K562 (cell line): Measurements from ENCODE around the gene LRRC71. TPM values are rescaled to one million over a fixed set of nuclear protein-coding genes. Genes with fewer than 3 reads are reported as not detected.

Source experiments
- BDP1 ChIP-seq: IDR thresholded peaks from 3 replicates; pipeline ENCODE4 v1.6.1; 2011; ENCODE audit not compliant: insufficient read length, insufficient read depth
- CBFA2T3 ChIP-seq: fragments of 450-650 bp; IDR thresholded peaks from 2 replicates; pipeline ENCODE4 v1.6.1; 2017
- CBX2 ChIP-seq: fragments of 200-600 bp; sonication (generic); IDR thresholded peaks from one replicate; pipeline ENCODE4 v1.6.1; 2012; ENCODE audit warnings: mild to moderate bottlenecking, low read length, inconsistent platforms; ENCODE audit not compliant: insufficient read depth, poor library complexity, severe bottlenecking
- CREB1 ChIP-seq, 2 experiments: sonication (generic) in 1 of 2; formaldehyde crosslinking in 1 of 2; IDR thresholded peaks; 2 replicates each; pipeline versions ENCODE4 v1.6.1 to v1.8.0; 2012 to 2022; ENCODE audit warnings: inconsistent platforms in 1 of 2, mild to moderate bottlenecking in 1 of 2, missing genetic modification reagents in 1 of 2, moderate library complexity in 1 of 2
- DMBX1 ChIP-seq: fragments of 250-450 bp; sonication (Bioruptor Pico); IDR thresholded peaks from 2 replicates; pipeline ENCODE4 v1.8.0; 2022; ENCODE audit warnings: inconsistent platforms, mild to moderate bottlenecking, moderate library complexity, borderline replicate concordance
- EHMT2 ChIP-seq: fragments of 450-650 bp; IDR thresholded peaks from 2 replicates; pipeline ENCODE4 v1.6.1; 2018; ENCODE audit warnings: antibody characterized with exemption
- ESRRB ChIP-seq: fragments of 250-450 bp; sonication (Bioruptor Pico); IDR thresholded peaks from 2 replicates; pipeline ENCODE4 v1.5.0; 2020; ENCODE audit warnings: mild to moderate bottlenecking, moderate library complexity, borderline replicate concordance
- HDAC3 ChIP-seq: fragments of 450-650 bp; IDR thresholded peaks from 2 replicates; pipeline ENCODE4 v1.6.1; 2018; ENCODE audit warnings: borderline replicate concordance, mild to moderate bottlenecking, moderate library complexity; ENCODE audit not compliant: partially characterized antibody
- ILF3 ChIP-seq: fragments of 450-650 bp; IDR thresholded peaks from 2 replicates; pipeline ENCODE4 v1.6.1; 2018; ENCODE audit warnings: antibody characterized with exemption, mild to moderate bottlenecking, moderate library complexity, borderline replicate concordance
- KLF6 ChIP-seq: fragments of 250-450 bp; sonication (Bioruptor Pico); IDR thresholded peaks from 2 replicates; pipeline ENCODE4 v1.4.0; 2020; ENCODE audit warnings: mild to moderate bottlenecking, moderate library complexity, borderline replicate concordance
- MCM5 ChIP-seq: fragments of 450-650 bp; IDR thresholded peaks from 2 replicates; pipeline ENCODE4 v1.6.1; 2016; ENCODE audit warnings: low read depth
- MYNN ChIP-seq, 2 experiments: sonication (generic); formaldehyde crosslinking in 1 of 2; IDR thresholded peaks; 2 replicates each; pipeline versions ENCODE4 v1.5.0 to v1.6.1; 2016 to 2020; ENCODE audit warnings: antibody characterized with exemption in 1 of 2, missing genetic modification reagents in 1 of 2
- PHF8 ChIP-seq: fragments of 200-600 bp; sonication (generic); IDR thresholded peaks from 2 replicates; pipeline ENCODE4 v1.6.1; 2012; ENCODE audit warnings: mixed run types, mild to moderate bottlenecking, inconsistent platforms, low read length, moderate library complexity, borderline replicate concordance
- POLR2B ChIP-seq: fragments of 450-650 bp; IDR thresholded peaks from 2 replicates; pipeline ENCODE4 v1.6.1; 2018; ENCODE audit warnings: low read depth; ENCODE audit not compliant: partially characterized antibody
- RCOR1 ChIP-seq, 2 experiments: IDR thresholded peaks; 2 replicates each; pipeline ENCODE4 v1.6.1; 2012; ENCODE audit warnings: low read depth in 2 of 2, low read length in 2 of 2, borderline replicate concordance in 1 of 2, improper control_type of control experiment in 1 of 2
- RHOXF2B ChIP-seq: fragments of 250-450 bp; sonication (Bioruptor Pico); conservative IDR thresholded peaks from 2 replicates; pipeline ENCODE4 v1.5.1; 2021
- TRIM24 ChIP-seq, 2 experiments: fragments of 450-650 bp; IDR thresholded peaks; 2 replicates each; pipeline ENCODE4 v1.6.1; 2016
- ZNF668 ChIP-seq: fragments of 250-450 bp; sonication (Bioruptor Pico); IDR thresholded peaks from 2 replicates; pipeline ENCODE4 v1.8.0; 2022; ENCODE audit warnings: mild to moderate bottlenecking, inconsistent platforms
- ZNF699 ChIP-seq: fragments of 250-450 bp; sonication (Bioruptor Pico); IDR thresholded peaks from 2 replicates; pipeline ENCODE4 v1.8.0; 2021; ENCODE audit warnings: mild to moderate bottlenecking, moderate library complexity; ENCODE audit not compliant: insufficient replicate concordance
- ZNF830 ChIP-seq: fragments of 250-450 bp; sonication (Bioruptor Pico); IDR thresholded peaks from 2 replicates; pipeline ENCODE4 v1.5.0; 2021; ENCODE audit warnings: mild to moderate bottlenecking
- polyA plus RNA-seq, 8 experiments: library from polyadenylated mRNA; depleted of rRNA in 4 of 8; stranded (reverse) in 5 of 8; unstranded in 3 of 8; fragments of >200 nt; fragmentation: Nextera tagmentation in 2 of 8; fragmentation: Illumina TruSeq in 1 of 8; extraction: Ambion mirVana in 2 of 8; extraction: Trizol in 1 of 8; gene quantifications; 2 replicates each; pipeline versions ENCODE4 v1.2.1 to v1.2.3, GENCODE V29; 2011 to 2014; ENCODE audit warnings: inconsistent platforms in 1 of 8, missing spikeins in 1 of 8
- total RNA-seq, 7 experiments: library from RNA; depleted of rRNA in 6 of 7; stranded (reverse); fragments of >200 nt in 6 of 7; fragmentation: Illumina TruSeq in 2 of 7; extraction: Trizol in 2 of 7; gene quantifications; 2 replicates each; pipeline versions ENCODE4 v1.2.1 to v1.2.3, GENCODE V29; 2011 to 2021; ENCODE audit warnings: low replicate concordance in 1 of 7
- TF ChIP-seq, protein P1 (sequence below), 3 experiments: IDR thresholded peaks in 2 of 3; conservative IDR thresholded peaks in 1 of 3; 2 replicates each; pipeline ENCODE4 v1.5.1; 2011 to 2012; ENCODE audit warnings: low read length in 3 of 3, mild to moderate bottlenecking in 3 of 3, control low read depth in 2 of 3, improper control_type of control experiment in 1 of 3, inconsistent platforms in 1 of 3, low read depth in 1 of 3, mixed read lengths in 1 of 3, moderate library complexity in 1 of 3; ENCODE audit not compliant: insufficient read depth in 2 of 3
- TF ChIP-seq, protein P2 (sequence below): fragments of 450-650 bp; IDR thresholded peaks from 2 replicates; pipeline ENCODE4 v1.6.1; 2018; ENCODE audit warnings: mild to moderate bottlenecking, low read depth; ENCODE audit not compliant: partially characterized antibody
- TF ChIP-seq, protein P3 (sequence below): fragments of 250-450 bp; sonication (Bioruptor Pico); IDR thresholded peaks from 2 replicates; pipeline ENCODE4 v1.8.0; 2022; ENCODE audit warnings: moderate library complexity, mild to moderate bottlenecking, inconsistent platforms
- TF ChIP-seq, protein P4 (sequence below): sonication (generic); formaldehyde crosslinking; IDR thresholded peaks from 2 replicates; pipeline ENCODE4 v1.8.0; 2022; ENCODE audit warnings: missing genetic modification reagents, mild to moderate bottlenecking, borderline replicate concordance

LRRC71 gene
- total and polyA plus RNA-seq, 9 of the 15 experiments (the other 6 are each of a cell fraction or from before 2014, with no cell fraction given): 0.06 to 1.2 (median 0.51) TPM; not detected in 1

DNA sequence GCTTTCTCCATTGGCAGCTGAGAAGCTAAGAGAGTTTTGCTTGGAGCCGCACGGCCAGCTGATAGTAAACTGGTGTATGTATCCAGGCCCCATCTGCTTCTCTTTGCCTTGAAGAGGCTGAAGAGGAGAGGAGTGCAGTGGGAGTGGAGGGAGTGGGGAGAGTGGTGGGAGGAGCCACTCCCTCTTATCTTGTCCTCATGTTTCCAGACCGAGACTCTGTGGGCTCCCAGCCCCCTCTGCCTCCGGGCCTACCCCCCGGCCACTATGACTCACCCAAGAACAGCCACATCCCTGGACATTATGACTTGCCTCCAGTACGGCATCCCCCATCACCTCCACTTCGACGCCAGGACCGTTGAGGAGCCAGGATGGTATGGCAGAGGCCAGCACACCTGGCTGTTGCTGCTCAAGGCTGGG is 6.0 kb upstream of the LRRC71 start (continued):
- TF ChIP-seq ZNF699 (no peak), ILF3 (no peak), MYNN (IDR thresholded peaks at IDR 0.05) (peak; percentile 77), MYNN (CRISPR knock-in tag; IDR thresholded peaks at IDR 0.05) (no peak), CBFA2T3 (peak; percentile 81), PHF8 (no peak), ESRRB (CRISPR knock-in tag) (no peak), MCM5 (no peak), BDP1 (no peak), ZNF830 (CRISPR knock-in tag) (no peak), KLF6 (CRISPR knock-in tag) (no peak), POLR2B (peak; percentile 42), CREB1 (IDR thresholded peaks at IDR 0.05) (peak; percentile 31; the same call in 1 of the 2 replicates), CREB1 (CRISPR knock-in tag; IDR thresholded peaks at IDR 0.05) (no peak), CBX2 (no peak), HDAC3 (no peak), ZNF668 (no peak), RHOXF2B (no peak), EHMT2 (peak; percentile 86), TRIM24 (IDR thresholded peaks at IDR 0.05) (peak in 1 of 2 experiments; percentile 77; a peak in 1 of 4 replicates), DMBX1 (CRISPR knock-in tag) (no peak), RCOR1 (IDR thresholded peaks at IDR 0.05; ENCODE audit: borderline replicate concordance in 1 of 2, low read depth in 2 of 2, low read length in 2 of 2) (peak in 1 of 2 experiments; percentile 93; a peak in 3 of 4 replicates)
- TF ChIP-seq, protein P1, sequence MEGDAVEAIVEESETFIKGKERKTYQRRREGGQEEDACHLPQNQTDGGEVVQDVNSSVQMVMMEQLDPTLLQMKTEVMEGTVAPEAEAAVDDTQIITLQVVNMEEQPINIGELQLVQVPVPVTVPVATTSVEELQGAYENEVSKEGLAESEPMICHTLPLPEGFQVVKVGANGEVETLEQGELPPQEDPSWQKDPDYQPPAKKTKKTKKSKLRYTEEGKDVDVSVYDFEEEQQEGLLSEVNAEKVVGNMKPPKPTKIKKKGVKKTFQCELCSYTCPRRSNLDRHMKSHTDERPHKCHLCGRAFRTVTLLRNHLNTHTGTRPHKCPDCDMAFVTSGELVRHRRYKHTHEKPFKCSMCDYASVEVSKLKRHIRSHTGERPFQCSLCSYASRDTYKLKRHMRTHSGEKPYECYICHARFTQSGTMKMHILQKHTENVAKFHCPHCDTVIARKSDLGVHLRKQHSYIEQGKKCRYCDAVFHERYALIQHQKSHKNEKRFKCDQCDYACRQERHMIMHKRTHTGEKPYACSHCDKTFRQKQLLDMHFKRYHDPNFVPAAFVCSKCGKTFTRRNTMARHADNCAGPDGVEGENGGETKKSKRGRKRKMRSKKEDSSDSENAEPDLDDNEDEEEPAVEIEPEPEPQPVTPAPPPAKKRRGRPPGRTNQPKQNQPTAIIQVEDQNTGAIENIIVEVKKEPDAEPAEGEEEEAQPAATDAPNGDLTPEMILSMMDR (IDR thresholded peaks at IDR 0.05 in 2 of 3, conservative IDR thresholded peaks at IDR 0.05 in 1 of 3; ENCODE audit: insufficient read depth in 2 of 3, low read depth in 1 of 3, low read length in 3 of 3): no peak
- TF ChIP-seq, protein P2, sequence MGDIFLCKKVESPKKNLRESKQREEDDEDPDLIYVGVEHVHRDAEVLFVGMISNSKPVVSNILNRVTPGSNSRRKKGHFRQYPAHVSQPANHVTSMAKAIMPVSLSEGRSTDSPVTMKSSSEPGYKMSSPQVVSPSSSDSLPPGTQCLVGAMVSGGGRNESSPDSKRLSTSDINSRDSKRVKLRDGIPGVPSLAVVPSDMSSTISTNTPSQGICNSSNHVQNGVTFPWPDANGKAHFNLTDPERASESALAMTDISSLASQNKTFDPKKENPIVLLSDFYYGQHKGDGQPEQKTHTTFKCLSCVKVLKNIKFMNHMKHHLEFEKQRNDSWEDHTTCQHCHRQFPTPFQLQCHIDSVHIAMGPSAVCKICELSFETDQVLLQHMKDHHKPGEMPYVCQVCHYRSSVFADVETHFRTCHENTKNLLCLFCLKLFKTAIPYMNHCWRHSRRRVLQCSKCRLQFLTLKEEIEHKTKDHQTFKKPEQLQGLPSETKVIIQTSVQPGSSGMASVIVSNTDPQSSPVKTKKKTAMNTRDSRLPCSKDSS: no peak
- TF ChIP-seq, protein P3, sequence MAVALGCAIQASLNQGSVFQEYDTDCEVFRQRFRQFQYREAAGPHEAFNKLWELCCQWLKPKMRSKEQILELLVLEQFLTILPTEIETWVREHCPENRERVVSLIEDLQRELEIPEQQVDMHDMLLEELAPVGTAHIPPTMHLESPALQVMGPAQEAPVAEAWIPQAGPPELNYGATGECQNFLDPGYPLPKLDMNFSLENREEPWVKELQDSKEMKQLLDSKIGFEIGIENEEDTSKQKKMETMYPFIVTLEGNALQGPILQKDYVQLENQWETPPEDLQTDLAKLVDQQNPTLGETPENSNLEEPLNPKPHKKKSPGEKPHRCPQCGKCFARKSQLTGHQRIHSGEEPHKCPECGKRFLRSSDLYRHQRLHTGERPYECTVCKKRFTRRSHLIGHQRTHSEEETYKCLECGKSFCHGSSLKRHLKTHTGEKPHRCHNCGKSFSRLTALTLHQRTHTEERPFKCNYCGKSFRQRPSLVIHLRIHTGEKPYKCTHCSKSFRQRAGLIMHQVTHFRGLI (CRISPR knock-in tag): no peak
- TF ChIP-seq, protein P4, sequence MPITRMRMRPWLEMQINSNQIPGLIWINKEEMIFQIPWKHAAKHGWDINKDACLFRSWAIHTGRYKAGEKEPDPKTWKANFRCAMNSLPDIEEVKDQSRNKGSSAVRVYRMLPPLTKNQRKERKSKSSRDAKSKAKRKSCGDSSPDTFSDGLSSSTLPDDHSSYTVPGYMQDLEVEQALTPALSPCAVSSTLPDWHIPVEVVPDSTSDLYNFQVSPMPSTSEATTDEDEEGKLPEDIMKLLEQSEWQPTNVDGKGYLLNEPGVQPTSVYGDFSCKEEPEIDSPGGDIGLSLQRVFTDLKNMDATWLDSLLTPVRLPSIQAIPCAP (CRISPR knock-in tag): no peak
